NCI-H128 (cell line): ENCODE data around the gene STAT1.

Experiments used
- DNase-seq: peaks from one replicate; lab custom pipeline; 2025; ENCODE audit not compliant: unreplicated experiment; lab: John Stamatoyannopoulos, UW

STAT1 gene

GRCh38 chr2:191032588-191033429, 18.8 kb upstream of the STAT1 start:
- DNase-seq: no peak

- no peak for DNase-seq
These were observed 17.3 kb upstream of the STAT1 start for GRCh38 chr2:191031256-191031655.

GRCh38 chr2:191030521-191031154, 16.7 kb upstream of the STAT1 start:
- DNase-seq: peak; percentile 25

- DNase-seq: no peak
These were observed 15.4 kb upstream of the STAT1 start for GRCh38 chr2:191029280-191029950.

GRCh38 chr2:191026377-191026776, 12.4 kb upstream of the STAT1 start:
- no peak for DNase-seq

GRCh38 chr2:191025135-191025534, 11.2 kb upstream of the STAT1 start:
- no peak for DNase-seq

GRCh38 chr2:191023235-191023679, 9.3 kb upstream of the STAT1 start:
- DNase-seq: no peak

GRCh38 chr2:191020742-191021381, 6.9 kb upstream of the STAT1 start:
- no peak for DNase-seq

- peak; percentile 80 for DNase-seq
These were observed 6.3 kb upstream of the STAT1 start for GRCh38 chr2:191020221-191020741.

- DNase-seq: no peak
These were observed 5.4 kb upstream of the STAT1 start for GRCh38 chr2:191019376-191019775.

GRCh38 chr2:191018643-191019119, 4.7 kb upstream of the STAT1 start:
- no peak for DNase-seq

- DNase-seq: no peak
These were observed 4.1 kb upstream of the STAT1 start for GRCh38 chr2:191018048-191018447.

GRCh38 chr2:191015831-191016230, 1.9 kb upstream of the STAT1 start:
- DNase-seq: no peak

- no peak for DNase-seq
These were observed 1.3 kb upstream of the STAT1 start for GRCh38 chr2:191015239-191015638.

GRCh38 chr2:191014653-191015020, 666 bp upstream of the STAT1 start:
- DNase-seq: no peak

- peak; percentile 5 for DNase-seq
These were observed 364 bp downstream of the STAT1 start for GRCh38 chr2:191013682-191013931.

GRCh38 chr2:191012845-191013681, 908 bp downstream of the STAT1 start:
- DNase-seq: no peak

- no peak for DNase-seq
These were observed 1.6 kb downstream of the STAT1 start for GRCh38 chr2:191012346-191012745.

- no peak for DNase-seq
These were observed 2.8 kb downstream of the STAT1 start for GRCh38 chr2:191010887-191011885.
